GDM1 (cell line): ENCODE measurements around the gene ENOPH1.
"Not testable (repeated sequence)": the region's sequence is repeated elsewhere in the genome, so short reads cannot be mapped to it uniquely, and the experiment has no call there.

Experiments
- DNase-seq: peaks from one replicate; lab custom pipeline; 2025; lab: John Stamatoyannopoulos, UW

The ENOPH1 gene

GRCh38 chr4:82430193-82430963 lies at the start of gene ENOPH1, which contains the start of gene HNRNPDL:
TSS of gene ENOPH1 (plus strand) at chr4:82430590. CDS start at chr4:82430830, 240 bp downstream.
TSS of gene HNRNPDL (minus strand) at chr4:82430462. CDS start at chr4:82429690, 772 bp downstream.
- DNase-seq = peak; percentile 93

- no peak for DNase-seq
These were observed 49.6 kb upstream of the ENOPH1 start for GRCh38 chr4:82380831-82381230.

GRCh38 chr4:82381235-82381634 lies 49.2 kb upstream of the ENOPH1 start:
- no peak for DNase-seq

GRCh38 chr4:82381661-82382296 lies 48.6 kb upstream of the ENOPH1 start:
- no peak for DNase-seq

- no peak for DNase-seq
These were observed 47.6 kb upstream of the ENOPH1 start for GRCh38 chr4:82382751-82383150.

- DNase-seq = not testable (repeated sequence)
These were observed 44.1 kb upstream of the ENOPH1 start for GRCh38 chr4:82386312-82386711.

- no peak for DNase-seq
These were observed 42.0 kb upstream of the ENOPH1 start for GRCh38 chr4:82388405-82388804.

- DNase-seq = not testable (repeated sequence)
These were observed 40.3 kb upstream of the ENOPH1 start for GRCh38 chr4:82390061-82390460.

GRCh38 chr4:82394896-82395295 lies 35.5 kb upstream of the ENOPH1 start:
- no peak for DNase-seq

GRCh38 chr4:82397527-82397926 lies 32.9 kb upstream of the ENOPH1 start:
- no peak for DNase-seq

GRCh38 chr4:82398263-82398662 lies 32.1 kb upstream of the ENOPH1 start:
- no peak for DNase-seq

- DNase-seq = no peak
These were observed 28.8 kb upstream of the ENOPH1 start for GRCh38 chr4:82401600-82401999.

GRCh38 chr4:82402196-82402775 lies 28.1 kb upstream of the ENOPH1 start:
- DNase-seq = no peak

- no peak for DNase-seq
These were observed 26.7 kb upstream of the ENOPH1 start for GRCh38 chr4:82403725-82404124.

GRCh38 chr4:82415061-82415460 lies 15.3 kb upstream of the ENOPH1 start:
- not testable (repeated sequence) for DNase-seq

- DNase-seq = no peak
These were observed 14.4 kb upstream of the ENOPH1 start for GRCh38 chr4:82415922-82416365.

GRCh38 chr4:82419451-82419850 lies 10.9 kb upstream of the ENOPH1 start:
- no peak for DNase-seq

GRCh38 chr4:82421796-82422560 lies 8.4 kb upstream of the ENOPH1 start:
- no peak for DNase-seq

- DNase-seq = no peak
These were observed 7.8 kb upstream of the ENOPH1 start for GRCh38 chr4:82422616-82423015.

- DNase-seq = no peak
These were observed 6.9 kb upstream of the ENOPH1 start for GRCh38 chr4:82423245-82424054.

- no peak for DNase-seq
These were observed 4.9 kb upstream of the ENOPH1 start for GRCh38 chr4:82425478-82425877.
